LNCaP clone FGC (cell line): Measurements from ENCODE around the gene PADI2.
"Not testable (repeated sequence)": the region's sequence is repeated elsewhere in the genome, so short reads cannot be mapped to it uniquely, and the experiment has no call there.

Experiments
- DNase-seq: peaks from one replicate; pipeline ENCODE4 v3.0.0-alpha.2; 2011; ENCODE audit warnings: low read depth
- H3K4me3 ChIP-seq: 2 replicates; pipeline ENCODE4 v1.5.1; 2011; ENCODE audit warnings: mild to moderate bottlenecking, low read depth, low read length, control low read depth
- TF ChIP-seq, protein P1 (sequence below): IDR thresholded peaks from 2 replicates; pipeline ENCODE4 v1.5.1; 2012; ENCODE audit warnings: mild to moderate bottlenecking; ENCODE audit not compliant: control insufficient read depth, insufficient read depth; ENCODE audit errors: extremely low read depth

PADI2 gene

DNA sequence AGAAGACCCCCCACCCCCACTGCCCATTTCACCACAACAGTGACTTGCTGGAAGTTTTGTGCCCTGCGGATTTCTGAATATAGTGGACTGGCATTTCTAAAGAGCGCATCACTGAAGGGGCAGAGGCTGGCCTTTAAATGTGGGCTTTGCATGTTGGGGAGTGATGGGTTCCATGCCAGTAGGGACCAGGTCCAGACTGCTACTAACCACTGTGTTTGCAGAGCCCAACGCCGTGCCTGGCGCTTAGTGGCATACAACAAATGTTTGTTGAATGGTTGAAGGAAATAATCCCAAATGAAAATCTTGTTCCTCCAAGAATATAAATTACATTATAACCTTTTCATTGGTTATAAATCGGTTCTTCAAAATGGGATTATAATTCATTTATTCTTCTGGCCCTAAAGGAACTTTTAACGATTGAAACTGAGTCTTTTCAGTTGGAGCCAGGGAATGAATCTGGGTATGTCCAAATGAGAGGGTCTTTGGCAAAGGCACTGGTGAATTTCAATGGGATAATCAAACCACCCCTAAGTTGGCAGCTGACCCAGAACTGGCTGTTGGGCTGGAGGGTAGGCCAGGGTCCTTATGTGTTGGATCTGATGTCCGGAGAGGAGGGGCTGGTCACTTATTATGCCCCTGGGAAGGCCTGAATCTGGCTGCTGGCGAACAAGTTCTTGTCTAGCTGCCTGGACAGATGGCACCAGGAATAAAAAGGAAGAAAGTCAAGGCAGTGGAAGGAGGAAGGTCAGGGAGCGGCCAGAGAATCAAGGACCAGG lies 51.6 kb downstream of the PADI2 start:
- no peak overlapping the region for H3K4me3 ChIP-seq
- TF ChIP-seq, protein P1, sequence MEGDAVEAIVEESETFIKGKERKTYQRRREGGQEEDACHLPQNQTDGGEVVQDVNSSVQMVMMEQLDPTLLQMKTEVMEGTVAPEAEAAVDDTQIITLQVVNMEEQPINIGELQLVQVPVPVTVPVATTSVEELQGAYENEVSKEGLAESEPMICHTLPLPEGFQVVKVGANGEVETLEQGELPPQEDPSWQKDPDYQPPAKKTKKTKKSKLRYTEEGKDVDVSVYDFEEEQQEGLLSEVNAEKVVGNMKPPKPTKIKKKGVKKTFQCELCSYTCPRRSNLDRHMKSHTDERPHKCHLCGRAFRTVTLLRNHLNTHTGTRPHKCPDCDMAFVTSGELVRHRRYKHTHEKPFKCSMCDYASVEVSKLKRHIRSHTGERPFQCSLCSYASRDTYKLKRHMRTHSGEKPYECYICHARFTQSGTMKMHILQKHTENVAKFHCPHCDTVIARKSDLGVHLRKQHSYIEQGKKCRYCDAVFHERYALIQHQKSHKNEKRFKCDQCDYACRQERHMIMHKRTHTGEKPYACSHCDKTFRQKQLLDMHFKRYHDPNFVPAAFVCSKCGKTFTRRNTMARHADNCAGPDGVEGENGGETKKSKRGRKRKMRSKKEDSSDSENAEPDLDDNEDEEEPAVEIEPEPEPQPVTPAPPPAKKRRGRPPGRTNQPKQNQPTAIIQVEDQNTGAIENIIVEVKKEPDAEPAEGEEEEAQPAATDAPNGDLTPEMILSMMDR = no peak
- DNase-seq = no peak

DNA sequence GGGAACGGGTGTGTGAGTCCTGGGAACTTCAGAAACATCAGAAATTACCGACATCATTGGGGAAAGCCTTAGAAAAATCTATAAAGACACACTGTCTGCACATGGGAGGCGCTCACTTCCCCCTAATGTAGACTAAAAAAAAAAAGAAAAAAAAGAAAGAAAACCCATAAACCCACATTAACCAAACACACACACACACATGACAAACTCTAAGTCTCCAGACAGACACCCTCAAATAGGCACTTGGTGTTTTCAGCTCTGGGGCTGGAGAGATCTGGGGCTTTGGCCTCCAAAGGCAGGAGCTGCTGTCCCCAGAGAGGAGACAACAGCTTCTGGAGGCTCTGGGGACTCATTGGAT lies 52.2 kb downstream of the PADI2 start:
- no peak overlapping the region for H3K4me3 ChIP-seq
- TF ChIP-seq, protein P1 = no peak
- DNase-seq = no peak

DNA sequence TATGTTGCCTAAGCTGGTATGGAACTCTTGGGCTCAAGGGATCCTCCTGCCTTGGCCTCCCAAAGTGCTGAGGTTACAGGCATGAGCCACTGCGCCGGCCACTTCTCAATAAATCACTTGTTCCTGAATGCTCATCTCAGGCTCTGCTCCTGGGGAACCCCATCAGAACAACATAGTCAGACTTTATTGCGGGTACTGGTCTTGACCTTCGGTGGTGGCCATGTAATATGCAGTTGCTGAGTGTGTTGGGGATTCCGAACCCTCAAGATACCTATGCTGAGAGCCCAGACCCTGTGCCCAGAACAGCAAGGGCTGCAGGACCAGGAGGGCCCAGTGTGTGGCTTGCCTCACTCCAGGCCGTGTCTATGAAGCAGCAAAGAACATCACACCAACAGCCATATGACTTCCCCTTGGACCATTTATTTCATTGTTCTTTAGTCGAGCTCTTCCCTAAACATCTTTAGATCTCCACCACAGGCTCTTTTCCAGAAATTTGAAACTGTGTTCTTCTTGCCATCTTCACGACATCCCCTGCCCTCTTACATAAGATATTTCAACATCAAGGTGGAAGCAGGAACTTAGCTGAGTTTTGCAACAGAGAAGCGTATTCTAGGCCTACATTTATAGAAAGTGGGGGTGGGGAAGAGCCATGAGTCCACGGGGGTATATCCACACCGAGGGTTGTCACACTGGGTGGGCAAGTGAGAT lies 52.7 kb downstream of the PADI2 start:
- no peak overlapping the region for H3K4me3 ChIP-seq
- TF ChIP-seq, protein P1 = no peak
- no peak for DNase-seq

DNA sequence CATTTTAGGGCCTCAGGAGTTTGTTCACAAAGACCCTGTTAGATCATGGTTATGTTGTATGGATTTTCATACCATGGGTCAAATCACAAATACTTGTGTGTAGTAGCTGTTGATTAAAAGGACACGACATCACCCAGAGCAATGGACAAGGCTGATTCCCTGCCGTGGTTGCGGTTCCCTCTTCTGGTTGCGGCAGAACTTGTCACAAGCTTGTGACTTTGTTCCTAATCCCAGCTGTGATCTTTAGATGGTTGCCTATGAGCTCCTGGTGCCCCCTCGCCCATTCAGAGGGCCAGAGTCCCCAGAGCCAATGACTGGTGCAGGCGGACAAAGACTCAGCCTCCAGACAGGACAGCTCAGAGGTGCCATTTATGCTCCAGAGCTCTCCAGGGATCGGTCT lies 53.6 kb downstream of the PADI2 start:
- TF ChIP-seq, protein P1 = no peak
- no peak for DNase-seq
- H3K4me3 ChIP-seq = no peak overlapping the region

DNA sequence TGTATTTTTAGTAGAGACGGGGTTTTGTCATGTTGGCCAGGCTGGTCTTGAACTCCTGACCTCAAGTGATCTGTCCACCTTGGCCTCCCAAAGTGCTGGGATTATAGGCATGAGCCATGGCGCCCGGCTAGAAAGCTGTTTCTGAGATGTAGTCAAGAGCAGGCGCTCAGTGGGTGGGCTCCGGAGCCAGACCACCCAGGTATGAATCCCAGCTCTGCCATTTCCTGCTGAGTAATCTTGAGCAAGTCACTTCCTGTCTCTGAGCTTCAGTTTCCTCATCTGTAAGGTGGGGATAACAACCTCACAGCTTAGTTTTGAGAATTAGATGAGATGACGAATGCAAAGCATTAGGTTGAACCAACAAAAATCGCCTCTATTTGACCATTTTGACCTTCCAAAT lies 56.5 kb downstream of the PADI2 start:
- not testable (repeated sequence) for H3K4me3 ChIP-seq, DNase-seq

GRCh38 chr1:17061892-17062291 lies 57.4 kb downstream of the PADI2 start:
- no peak for DNase-seq
- no peak overlapping the region for H3K4me3 ChIP-seq
- TF ChIP-seq, protein P1 = no peak

DNA sequence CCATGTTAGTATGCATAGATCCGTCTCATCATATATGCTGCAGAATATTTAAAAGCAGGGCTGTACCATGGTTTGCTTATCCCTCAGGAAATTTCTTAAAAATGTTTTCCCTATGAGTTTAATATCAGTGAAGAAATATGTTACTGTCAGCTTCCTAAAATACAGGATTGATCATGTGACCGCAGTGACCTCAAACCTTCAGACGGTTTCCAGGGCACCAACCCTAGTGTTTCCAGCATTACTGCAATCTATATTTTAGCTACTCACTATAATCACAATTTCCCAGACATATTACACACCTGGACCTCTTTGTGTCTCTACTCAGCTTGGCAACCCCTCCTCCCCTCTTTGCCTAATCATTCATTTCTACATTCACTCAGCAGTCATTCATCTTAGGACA lies 57.8 kb downstream of the PADI2 start:
- no peak overlapping the region for H3K4me3 ChIP-seq
- DNase-seq = no peak
- TF ChIP-seq, protein P1 = no peak
